Stimulated activated CD4-positive, alpha-beta T cell treated with anti-CD3 and anti-CD28 coated beads, TNF-alpha, amount 100 ng/mL, for 24 hours (primary cell): ENCODE results near the gene INPP5A.

Experiments
- DNase-seq, 3 experiments: peaks; one replicate each; pipeline ENCODE4 v3.0.0-alpha.2; 2020; ENCODE audit warnings: low read depth in 3 of 3

INPP5A gene

GRCh38 chr10:132612571-132613504 lies 75.3 kb downstream of the INPP5A start:
- no peak for DNase-seq

- DNase-seq, result no peak
These were observed 76.2 kb downstream of the INPP5A start for GRCh38 chr10:132613566-132614348.

DNA sequence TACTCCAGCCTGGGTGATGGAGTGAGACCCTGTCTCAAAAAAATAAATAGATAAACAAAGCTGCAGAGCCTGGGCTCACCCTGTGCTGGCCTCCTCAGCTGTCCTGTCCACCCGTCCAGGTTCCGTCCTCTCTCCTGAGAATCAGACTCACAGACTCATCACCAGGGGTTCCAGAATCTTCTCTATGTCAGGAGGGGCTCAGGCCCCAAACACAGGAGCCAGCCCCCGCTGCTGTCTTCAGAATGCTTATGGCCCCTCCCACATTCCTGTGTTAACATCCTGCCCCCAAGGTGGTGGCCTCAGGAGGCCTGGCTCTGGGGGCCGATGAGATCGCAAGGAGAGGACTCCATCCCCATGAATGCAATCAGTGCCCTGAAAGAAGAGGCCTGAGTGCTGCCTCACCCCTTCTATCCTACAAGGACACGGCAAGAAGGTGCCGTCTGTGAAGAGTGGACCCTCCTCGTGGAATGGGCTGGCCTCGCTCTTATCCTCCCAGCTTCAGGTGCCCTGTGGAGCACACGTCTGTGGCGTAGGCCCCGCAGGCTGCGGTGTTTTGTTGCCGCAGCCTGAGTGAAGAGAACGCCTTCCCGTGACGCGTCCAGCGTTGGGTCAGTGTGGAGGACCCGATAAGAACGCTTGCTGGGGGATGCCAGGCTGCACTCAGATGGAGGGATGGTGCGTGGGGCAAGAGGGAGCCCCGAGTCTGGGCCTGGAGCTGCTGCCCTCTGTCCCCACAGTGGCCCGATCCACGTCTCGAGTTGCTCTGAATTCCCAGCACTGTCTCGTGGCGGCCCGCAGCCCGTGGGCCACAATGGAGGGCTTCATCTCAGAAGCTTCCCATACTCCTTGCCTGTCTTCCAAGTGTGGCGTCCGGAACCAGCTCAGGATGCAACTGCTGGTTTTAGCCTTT lies 77.1 kb downstream of the INPP5A start:
- no peak for DNase-seq

GRCh38 chr10:132615341-132616169 lies 78.0 kb downstream of the INPP5A start:
- no peak for DNase-seq

DNA sequence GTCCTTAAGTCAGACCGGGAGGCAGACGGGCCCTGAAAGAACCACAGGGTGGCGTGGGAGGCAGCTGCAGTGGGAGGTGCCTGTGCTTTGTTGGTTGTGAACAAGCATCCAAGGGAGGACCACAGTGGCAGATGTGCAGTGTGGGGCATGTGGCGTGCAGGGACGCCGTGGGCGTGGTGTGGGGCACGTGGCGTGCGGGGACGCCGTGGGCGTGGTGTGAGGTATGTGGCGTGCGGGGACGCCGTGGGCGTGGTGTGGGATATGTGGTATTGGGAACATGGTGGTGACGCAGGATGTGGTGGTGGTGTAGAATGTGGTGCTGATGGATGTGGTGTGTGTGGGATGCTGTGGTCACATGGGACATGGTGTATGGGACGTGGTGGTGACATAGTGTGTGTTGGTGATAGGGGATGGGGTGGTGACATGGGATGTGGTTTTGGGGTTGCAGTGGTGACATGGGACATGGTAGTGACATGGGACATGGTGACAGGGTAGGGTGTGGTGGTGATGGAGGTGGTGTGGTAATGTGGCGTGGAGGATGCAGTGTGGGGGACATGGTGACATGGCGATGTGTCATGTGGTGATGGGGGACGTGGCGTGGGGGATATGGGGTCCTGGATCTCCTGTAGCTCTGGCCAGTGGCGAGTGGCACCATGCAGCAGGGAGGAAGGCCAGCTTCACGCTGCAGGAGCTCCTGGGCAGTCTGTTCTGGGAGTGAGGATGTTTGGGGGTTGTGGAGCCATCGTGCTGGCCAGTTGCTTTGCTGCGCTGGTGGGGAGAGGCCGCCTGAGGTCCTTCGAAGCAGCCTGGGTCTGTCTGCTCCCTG lies 78.8 kb downstream of the INPP5A start:
- peak; percentile 14 to 65 (median 17) for DNase-seq

- no peak for DNase-seq
These were observed 79.6 kb downstream of the INPP5A start for GRCh38 chr10:132616996-132617736.

GRCh38 chr10:132617737-132618052 lies 80.1 kb downstream of the INPP5A start:
- DNase-seq, result no peak

DNA sequence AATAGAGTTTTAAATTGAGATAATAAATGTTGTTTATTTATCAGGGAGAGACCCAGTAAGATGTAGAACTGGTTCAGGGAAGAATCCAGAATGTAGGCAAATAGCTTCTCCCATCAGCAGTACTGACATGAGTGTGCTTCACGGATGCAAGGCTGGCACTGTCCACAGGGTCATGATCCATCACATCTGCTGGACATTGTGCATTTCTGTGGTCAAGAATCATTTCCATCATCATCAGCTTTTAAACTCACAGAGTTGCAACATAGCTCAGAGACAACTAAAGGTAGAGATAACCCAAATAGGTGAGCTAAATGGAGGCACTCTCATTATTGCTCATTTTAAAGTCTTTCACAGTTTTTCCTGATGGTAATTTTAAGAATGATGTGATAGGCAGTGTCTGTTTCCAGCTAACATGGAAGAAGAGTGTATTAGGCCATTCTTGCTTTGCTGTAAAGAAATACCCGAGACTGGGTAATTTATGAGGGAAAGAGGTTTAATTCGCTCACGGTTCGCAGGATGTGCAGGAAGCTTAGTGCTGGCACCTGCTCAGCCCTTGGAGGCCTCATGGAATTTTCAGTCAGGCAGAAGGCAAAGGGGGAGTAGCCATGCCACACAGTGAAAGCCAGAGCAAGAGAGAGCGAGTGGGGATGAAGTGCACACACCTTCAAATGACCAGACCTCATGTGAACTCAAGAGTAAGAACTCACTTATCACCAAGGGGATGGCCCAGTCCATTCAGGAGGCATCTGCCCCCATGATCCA lies 80.8 kb downstream of the INPP5A start:
- no peak for DNase-seq

GRCh38 chr10:132619927-132620326 lies 82.3 kb downstream of the INPP5A start:
- DNase-seq, result no peak

DNA sequence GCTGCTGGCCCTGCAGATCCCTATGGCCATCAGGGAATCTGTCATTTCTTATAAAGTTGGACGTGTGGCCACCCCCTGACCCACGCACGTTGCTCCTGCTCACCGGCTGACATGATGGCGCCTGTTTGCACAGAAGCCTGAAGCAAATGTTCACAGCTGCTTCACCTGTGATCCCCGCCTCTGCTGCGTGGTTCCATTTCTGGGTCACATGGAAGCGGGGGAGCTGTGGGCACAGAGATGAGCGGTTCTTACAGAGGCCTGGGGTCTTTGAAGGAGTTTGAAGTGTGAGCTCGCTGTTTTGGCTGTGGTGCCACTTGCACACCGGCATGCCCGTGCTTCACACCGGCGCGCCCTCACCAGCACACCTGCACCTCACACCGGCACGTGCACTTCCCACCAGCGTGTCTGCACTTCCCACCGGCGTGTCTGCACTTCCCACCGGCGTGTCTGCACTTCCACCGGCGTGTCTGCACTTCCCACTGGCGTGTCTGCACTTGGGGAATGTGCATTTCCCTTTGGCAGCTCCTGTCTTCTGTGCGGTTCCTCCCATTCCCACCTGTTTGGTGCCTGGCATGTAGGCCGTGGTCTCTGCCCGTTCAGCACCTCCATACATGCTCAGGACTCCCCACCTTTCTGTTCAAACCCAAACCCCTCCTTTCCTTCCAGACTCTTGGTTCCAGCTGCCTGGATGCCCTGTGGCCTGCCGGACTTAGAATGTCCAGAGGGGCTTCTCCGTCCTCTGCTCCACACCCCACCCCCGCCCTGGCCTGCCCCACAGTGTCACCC lies 86.7 kb downstream of the INPP5A start:
- DNase-seq, result no peak

DNA sequence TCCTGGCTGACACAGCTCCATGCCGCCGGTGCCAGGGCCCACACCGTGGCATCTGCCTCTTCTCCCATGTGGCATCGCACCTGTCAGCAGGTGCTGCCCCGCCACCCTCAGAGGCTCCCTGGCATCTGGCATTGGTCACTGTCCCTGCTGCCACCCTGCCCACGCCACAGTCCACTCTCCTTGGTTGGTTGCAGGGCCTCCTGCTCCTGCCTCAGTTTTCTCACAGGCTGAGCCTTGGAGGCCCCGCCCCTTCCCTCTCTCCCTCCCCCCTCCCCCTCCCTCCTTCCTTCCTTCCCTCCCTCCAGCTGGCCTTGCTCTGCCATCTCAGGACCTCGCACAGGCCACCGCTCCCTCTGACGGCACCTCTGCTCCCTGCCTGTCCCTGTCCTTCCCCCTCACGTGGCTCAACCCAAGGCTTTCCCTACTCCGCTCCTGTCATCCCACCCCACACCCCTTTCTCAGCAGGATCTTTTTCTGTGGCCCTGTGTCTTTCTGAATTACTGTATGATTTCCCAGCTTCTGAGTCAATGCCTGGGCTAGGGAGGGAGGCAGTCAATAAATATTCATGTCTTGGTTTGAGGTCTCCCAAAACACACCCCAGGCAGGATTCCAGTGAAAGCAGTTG lies 87.4 kb downstream of the INPP5A start:
- DNase-seq, result no peak

DNA sequence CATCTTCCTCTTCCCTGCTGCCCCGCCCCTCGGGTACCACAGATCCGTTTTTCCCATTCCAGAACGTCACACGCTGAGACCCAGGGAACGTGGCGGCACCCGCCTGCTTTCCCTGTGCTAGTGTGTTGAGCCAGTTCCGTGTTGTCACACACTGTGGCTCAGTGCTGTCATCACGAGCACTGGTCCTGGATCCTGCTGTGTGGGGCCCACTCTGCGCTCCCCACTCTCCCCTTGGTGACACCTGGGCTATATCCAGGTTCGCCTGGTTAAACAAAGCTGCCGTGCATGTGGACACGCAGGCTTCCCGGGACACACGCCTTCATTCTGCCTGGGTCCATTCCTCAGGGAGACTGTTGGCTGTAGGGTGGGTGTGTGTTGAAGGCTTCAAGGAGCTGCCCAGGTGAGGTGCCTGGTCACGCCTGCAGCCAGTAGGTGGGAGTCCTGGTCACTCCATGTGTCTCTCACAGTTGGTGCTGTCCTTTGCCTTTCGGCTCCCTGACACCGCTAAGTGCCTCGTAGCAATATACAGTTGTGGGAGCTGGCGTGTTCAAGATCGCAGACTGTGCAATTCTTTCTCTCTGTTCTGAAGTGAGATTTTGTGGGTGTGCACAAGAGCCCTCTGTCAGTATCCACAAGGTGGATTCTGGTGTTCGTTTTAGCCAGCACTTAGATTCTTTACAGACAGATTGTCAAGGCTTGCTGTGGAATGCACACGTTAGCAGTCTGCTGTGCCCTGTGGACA lies 88.6 kb downstream of the INPP5A start:
- DNase-seq, result no peak

- DNase-seq, result no peak
These were observed 89.4 kb downstream of the INPP5A start for GRCh38 chr10:132626761-132627665.

- no peak for DNase-seq
These were observed 90.3 kb downstream of the INPP5A start for GRCh38 chr10:132627666-132628531.
